HepG2 (cell line): ENCODE results near the gene OGFOD3.

Experiments
- CC2D1A ChIP-seq: sonication (generic); formaldehyde crosslinking; IDR thresholded peaks from 2 replicates; pipeline ENCODE4 v1.8.1; 2023; ENCODE audit warnings: mild to moderate bottlenecking, missing genetic modification reagents
- HDAC1 ChIP-seq: sonication (generic); formaldehyde crosslinking; IDR thresholded peaks from 2 replicates; pipeline ENCODE4 v1.5.1; 2020; ENCODE audit warnings: mild to moderate bottlenecking, missing genetic modification reagents
- HNF4A ChIP-seq: sonication (generic); formaldehyde crosslinking; IDR thresholded peaks from 2 replicates; pipeline ENCODE4 v1.4.0; 2020; ENCODE audit warnings: missing genetic modification reagents
- NFE2L2 ChIP-seq: fragments of 150-350 bp; IDR thresholded peaks from 2 replicates; pipeline ENCODE4 v1.6.1; 2014; ENCODE audit warnings: low read length
- RBM39 ChIP-seq: fragments of 200-400 bp; formaldehyde crosslinking; IDR thresholded peaks from one replicate; pipeline ENCODE4 v1.6.1; 2018; ENCODE audit warnings: antibody characterized with exemption, mild to moderate bottlenecking, low read depth, low read length; ENCODE audit not compliant: poor library complexity, severe bottlenecking
- ZBTB42 ChIP-seq: sonication (generic); formaldehyde crosslinking; IDR thresholded peaks from 2 replicates; pipeline ENCODE4 v1.5.0; 2020; ENCODE audit warnings: mild to moderate bottlenecking, missing genetic modification reagents
- ZFP1 ChIP-seq: IDR thresholded peaks from 2 replicates; pipeline ENCODE4 v1.6.1; 2016
- ZNF788 ChIP-seq: sonication (generic); formaldehyde crosslinking; IDR thresholded peaks from 2 replicates; pipeline ENCODE4 v1.5.0; 2020; ENCODE audit warnings: mild to moderate bottlenecking, missing genetic modification reagents, borderline replicate concordance
- TF ChIP-seq, protein P1 (sequence below): sonication (generic); formaldehyde crosslinking; IDR thresholded peaks from 2 replicates; pipeline ENCODE4 v1.5.0; 2020; ENCODE audit warnings: mild to moderate bottlenecking, missing genetic modification reagents, moderate library complexity
- TF ChIP-seq, protein P2 (sequence below): sonication (generic); formaldehyde crosslinking; IDR thresholded peaks from 2 replicates; pipeline ENCODE4 v1.5.0; 2020; ENCODE audit warnings: missing genetic modification reagents
- TF ChIP-seq, protein P3 (sequence below): sonication (generic); formaldehyde crosslinking; IDR thresholded peaks from 2 replicates; pipeline ENCODE4 v1.4.0; 2020; ENCODE audit warnings: missing genetic modification reagents

DNA sequence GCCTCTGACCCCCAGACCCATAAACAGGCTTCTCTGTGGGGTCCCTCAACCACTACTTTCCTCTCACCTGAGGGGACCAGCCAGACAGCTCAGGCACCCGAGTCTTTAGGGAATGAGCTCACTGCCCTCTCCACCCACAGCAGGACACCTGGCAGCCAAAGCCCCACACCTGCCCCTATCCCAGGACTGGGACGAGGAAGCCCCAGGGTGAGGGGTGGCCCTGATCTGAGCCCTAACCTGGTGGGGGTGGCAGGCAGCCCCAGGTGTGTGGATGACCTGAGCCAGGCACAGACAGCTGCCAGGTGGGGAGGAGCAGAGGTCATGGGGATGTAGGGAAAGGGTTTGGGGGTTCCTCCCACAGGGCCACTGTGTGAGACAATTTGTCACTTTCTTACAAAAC, 61.0 kb downstream of the OGFOD3 start:
- TF ChIP-seq ZFP1 (CRISPR knock-in tag), result no peak
- TF ChIP-seq, protein P1, sequence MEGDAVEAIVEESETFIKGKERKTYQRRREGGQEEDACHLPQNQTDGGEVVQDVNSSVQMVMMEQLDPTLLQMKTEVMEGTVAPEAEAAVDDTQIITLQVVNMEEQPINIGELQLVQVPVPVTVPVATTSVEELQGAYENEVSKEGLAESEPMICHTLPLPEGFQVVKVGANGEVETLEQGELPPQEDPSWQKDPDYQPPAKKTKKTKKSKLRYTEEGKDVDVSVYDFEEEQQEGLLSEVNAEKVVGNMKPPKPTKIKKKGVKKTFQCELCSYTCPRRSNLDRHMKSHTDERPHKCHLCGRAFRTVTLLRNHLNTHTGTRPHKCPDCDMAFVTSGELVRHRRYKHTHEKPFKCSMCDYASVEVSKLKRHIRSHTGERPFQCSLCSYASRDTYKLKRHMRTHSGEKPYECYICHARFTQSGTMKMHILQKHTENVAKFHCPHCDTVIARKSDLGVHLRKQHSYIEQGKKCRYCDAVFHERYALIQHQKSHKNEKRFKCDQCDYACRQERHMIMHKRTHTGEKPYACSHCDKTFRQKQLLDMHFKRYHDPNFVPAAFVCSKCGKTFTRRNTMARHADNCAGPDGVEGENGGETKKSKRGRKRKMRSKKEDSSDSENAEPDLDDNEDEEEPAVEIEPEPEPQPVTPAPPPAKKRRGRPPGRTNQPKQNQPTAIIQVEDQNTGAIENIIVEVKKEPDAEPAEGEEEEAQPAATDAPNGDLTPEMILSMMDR (CRISPR knock-in tag), result no peak
- TF ChIP-seq HNF4A (CRISPR knock-in tag), result no peak
- TF ChIP-seq, protein P2, sequence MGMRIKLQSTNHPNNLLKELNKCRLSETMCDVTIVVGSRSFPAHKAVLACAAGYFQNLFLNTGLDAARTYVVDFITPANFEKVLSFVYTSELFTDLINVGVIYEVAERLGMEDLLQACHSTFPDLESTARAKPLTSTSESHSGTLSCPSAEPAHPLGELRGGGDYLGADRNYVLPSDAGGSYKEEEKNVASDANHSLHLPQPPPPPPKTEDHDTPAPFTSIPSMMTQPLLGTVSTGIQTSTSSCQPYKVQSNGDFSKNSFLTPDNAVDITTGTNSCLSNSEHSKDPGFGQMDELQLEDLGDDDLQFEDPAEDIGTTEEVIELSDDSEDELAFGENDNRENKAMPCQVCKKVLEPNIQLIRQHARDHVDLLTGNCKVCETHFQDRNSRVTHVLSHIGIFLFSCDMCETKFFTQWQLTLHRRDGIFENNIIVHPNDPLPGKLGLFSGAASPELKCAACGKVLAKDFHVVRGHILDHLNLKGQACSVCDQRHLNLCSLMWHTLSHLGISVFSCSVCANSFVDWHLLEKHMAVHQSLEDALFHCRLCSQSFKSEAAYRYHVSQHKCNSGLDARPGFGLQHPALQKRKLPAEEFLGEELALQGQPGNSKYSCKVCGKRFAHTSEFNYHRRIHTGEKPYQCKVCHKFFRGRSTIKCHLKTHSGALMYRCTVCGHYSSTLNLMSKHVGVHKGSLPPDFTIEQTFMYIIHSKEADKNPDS (CRISPR knock-in tag), result no peak
- TF ChIP-seq ZNF788, result no peak
- no peak for TF ChIP-seq RBM39
- TF ChIP-seq NFE2L2, result no peak
- TF ChIP-seq, protein P3, sequence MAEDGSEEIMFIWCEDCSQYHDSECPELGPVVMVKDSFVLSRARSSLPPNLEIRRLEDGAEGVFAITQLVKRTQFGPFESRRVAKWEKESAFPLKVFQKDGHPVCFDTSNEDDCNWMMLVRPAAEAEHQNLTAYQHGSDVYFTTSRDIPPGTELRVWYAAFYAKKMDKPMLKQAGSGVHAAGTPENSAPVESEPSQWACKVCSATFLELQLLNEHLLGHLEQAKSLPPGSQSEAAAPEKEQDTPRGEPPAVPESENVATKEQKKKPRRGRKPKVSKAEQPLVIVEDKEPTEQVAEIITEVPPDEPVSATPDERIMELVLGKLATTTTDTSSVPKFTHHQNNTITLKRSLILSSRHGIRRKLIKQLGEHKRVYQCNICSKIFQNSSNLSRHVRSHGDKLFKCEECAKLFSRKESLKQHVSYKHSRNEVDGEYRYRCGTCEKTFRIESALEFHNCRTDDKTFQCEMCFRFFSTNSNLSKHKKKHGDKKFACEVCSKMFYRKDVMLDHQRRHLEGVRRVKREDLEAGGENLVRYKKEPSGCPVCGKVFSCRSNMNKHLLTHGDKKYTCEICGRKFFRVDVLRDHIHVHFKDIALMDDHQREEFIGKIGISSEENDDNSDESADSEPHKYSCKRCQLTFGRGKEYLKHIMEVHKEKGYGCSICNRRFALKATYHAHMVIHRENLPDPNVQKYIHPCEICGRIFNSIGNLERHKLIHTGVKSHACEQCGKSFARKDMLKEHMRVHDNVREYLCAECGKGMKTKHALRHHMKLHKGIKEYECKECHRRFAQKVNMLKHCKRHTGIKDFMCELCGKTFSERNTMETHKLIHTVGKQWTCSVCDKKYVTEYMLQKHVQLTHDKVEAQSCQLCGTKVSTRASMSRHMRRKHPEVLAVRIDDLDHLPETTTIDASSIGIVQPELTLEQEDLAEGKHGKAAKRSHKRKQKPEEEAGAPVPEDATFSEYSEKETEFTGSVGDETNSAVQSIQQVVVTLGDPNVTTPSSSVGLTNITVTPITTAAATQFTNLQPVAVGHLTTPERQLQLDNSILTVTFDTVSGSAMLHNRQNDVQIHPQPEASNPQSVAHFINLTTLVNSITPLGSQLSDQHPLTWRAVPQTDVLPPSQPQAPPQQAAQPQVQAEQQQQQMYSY (CRISPR knock-in tag), result no peak
- TF ChIP-seq HDAC1, result no peak
- no peak for TF ChIP-seq CC2D1A
- TF ChIP-seq ZBTB42 (CRISPR knock-in tag), result no peak
